ENCODE results near the gene SCGN.

The SCGN gene

GRCh38 chr6:25613415-25613814 lies 38.6 kb upstream of the SCGN start:
- Histone ChIP-seq H3K9me3 (ENCODE audit: control insufficient read depth, insufficient read depth, low read depth, low read length) (no peaks in the 10 kb centered on the region), H3K36me3 (ENCODE audit: control insufficient read depth in 2 of 2, insufficient read depth in 1 of 2, low read length in 2 of 2) (peaks cover 0 to 4% of the 10 kb centered on the region in 2 experiments; a peak in 1 of 3 replicates), H3K27ac (ENCODE audit: extremely low read depth, low read depth, low read length) (no peak overlapping the region), H3K4me3 (ENCODE audit: low read depth, low read length) (no peak overlapping the region), H3K4me1 (ENCODE audit: control insufficient read depth, insufficient read depth, low read length) (no peaks in the 10 kb centered on the region)
- no peak for TF ChIP-seq ZNF274 (IDR thresholded peaks at IDR 0.05; ENCODE audit: low read length)
- TF ChIP-seq ZNF274 (tag by site-specific recombination; IDR thresholded peaks at IDR 0.05; ENCODE audit: borderline replicate concordance): no peak
- no peak for TF ChIP-seq ZIC2 (tag by site-specific recombination; IDR thresholded peaks at IDR 0.05)
- TF ChIP-seq ZNF184 (tag by site-specific recombination; IDR thresholded peaks at IDR 0.05): no peak
- TF ChIP-seq, protein P1, sequence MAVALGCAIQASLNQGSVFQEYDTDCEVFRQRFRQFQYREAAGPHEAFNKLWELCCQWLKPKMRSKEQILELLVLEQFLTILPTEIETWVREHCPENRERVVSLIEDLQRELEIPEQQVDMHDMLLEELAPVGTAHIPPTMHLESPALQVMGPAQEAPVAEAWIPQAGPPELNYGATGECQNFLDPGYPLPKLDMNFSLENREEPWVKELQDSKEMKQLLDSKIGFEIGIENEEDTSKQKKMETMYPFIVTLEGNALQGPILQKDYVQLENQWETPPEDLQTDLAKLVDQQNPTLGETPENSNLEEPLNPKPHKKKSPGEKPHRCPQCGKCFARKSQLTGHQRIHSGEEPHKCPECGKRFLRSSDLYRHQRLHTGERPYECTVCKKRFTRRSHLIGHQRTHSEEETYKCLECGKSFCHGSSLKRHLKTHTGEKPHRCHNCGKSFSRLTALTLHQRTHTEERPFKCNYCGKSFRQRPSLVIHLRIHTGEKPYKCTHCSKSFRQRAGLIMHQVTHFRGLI (tag by site-specific recombination; IDR thresholded peaks at IDR 0.05): no peak
- no peak for TF ChIP-seq ZNF596 (tag by site-specific recombination; IDR thresholded peaks at IDR 0.05)
- no peak for TF ChIP-seq KLF7 (tag by site-specific recombination; IDR thresholded peaks at IDR 0.05; ENCODE audit: borderline replicate concordance)
- no peak for TF ChIP-seq ZBTB17 (tag by site-specific recombination; IDR thresholded peaks at IDR 0.05)
- TF ChIP-seq KLF16 (tag by site-specific recombination; IDR thresholded peaks at IDR 0.05): no peak
- TF ChIP-seq ZNF157 (tag by site-specific recombination; IDR thresholded peaks at IDR 0.05): no peak
- TF ChIP-seq, protein P2, sequence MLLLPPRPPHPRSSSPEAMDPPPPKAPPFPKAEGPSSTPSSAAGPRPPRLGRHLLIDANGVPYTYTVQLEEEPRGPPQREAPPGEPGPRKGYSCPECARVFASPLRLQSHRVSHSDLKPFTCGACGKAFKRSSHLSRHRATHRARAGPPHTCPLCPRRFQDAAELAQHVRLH (tag by site-specific recombination; IDR thresholded peaks at IDR 0.05): no peak
- TF ChIP-seq ZNF664 (tag by site-specific recombination; IDR thresholded peaks at IDR 0.05): no peak
- no peak for TF ChIP-seq ZFP41 (tag by site-specific recombination; IDR thresholded peaks at IDR 0.05; ENCODE audit: borderline replicate concordance)
- no peak for TF ChIP-seq ZNF404 (tag by site-specific recombination; IDR thresholded peaks at IDR 0.05)
- POLR2A ChIA-PET: no interaction called here
- CTCF ChIA-PET: interaction anchor here (1.4 to 1.7 kb wide), 2 partner anchors 10 to 11 kb away, joined by 5 to 6 read pairs; no protein-coding TSS in a partner anchor

- peaks cover 0 to 4% of the 10 kb centered on the region in 2 experiments; a peak in 1 of 3 replicates for H3K36me3 ChIP-seq (ENCODE audit: control insufficient read depth in 2 of 2, insufficient read depth in 1 of 2, low read length in 2 of 2)
- no peaks in the 10 kb centered on the region for H3K4me1 ChIP-seq (ENCODE audit: control insufficient read depth, insufficient read depth, low read length)
- no peak overlapping the region for H3K4me3 ChIP-seq (ENCODE audit: low read depth, low read length)
- ChIA-PET CTCF (interaction anchor here (1.3 to 1.4 kb wide), 2 partner anchors 10 to 12 kb away, joined by 5 read pairs; no protein-coding TSS in a partner anchor), POLR2A (no interaction called here)
- H3K9me3 ChIP-seq (ENCODE audit: control insufficient read depth, insufficient read depth, low read depth, low read length): no peaks in the 10 kb centered on the region
- no peak for TF ChIP-seq ZSCAN30 (tag by site-specific recombination; IDR thresholded peaks at IDR 0.05)
- no peak for TF ChIP-seq ZNF248 (tag by site-specific recombination; IDR thresholded peaks at IDR 0.05)
- no peak for TF ChIP-seq ZNF202 (tag by site-specific recombination; IDR thresholded peaks at IDR 0.05; ENCODE audit: borderline replicate concordance)
- no peak for TF ChIP-seq ZNF302 (tag by site-specific recombination; IDR thresholded peaks at IDR 0.05; ENCODE audit: low read depth)
- no peak overlapping the region for H3K27ac ChIP-seq (ENCODE audit: extremely low read depth, low read depth, low read length)
Observed at GRCh38 chr6:25614052-25614451, 38.0 kb upstream of the SCGN start.

DNA sequence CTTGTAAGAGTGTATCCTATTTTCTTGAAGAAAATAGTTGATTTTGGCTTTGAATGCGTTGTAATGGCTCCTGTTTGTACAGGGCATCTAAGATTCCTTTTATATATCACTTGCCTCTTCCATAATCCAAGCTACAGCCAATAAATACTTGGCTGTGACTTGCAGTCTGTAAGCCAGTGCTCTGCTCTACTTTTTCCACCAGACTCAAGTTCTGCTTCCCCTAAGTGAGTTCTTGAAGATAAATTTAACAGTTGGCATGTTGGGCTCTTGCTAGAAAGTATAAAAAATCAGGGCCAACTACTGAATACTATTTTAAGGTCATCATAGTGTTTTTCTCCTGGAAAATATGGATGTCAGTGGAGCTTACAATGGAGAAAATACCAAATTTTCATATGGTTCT lies 36.5 kb upstream of the SCGN start:
- H3K4me3 ChIP-seq (ENCODE audit: low read depth, low read length): no peak overlapping the region
- TF ChIP-seq ZNF292 (tag by site-specific recombination; IDR thresholded peaks at IDR 0.05; ENCODE audit: borderline replicate concordance, low read depth) (no peak), BCL11A (tag by site-specific recombination; IDR thresholded peaks at IDR 0.05; ENCODE audit: low read depth) (no peak), WT1 (tag by site-specific recombination; IDR thresholded peaks at IDR 0.05) (no peak), ZNF596 (tag by site-specific recombination; IDR thresholded peaks at IDR 0.05) (no peak), ZSCAN23 (tag by site-specific recombination; IDR thresholded peaks at IDR 0.05) (no peak), ZIC2 (tag by site-specific recombination; IDR thresholded peaks at IDR 0.05) (no peak), ZNF138 (tag by site-specific recombination; IDR thresholded peaks at IDR 0.05; ENCODE audit: borderline replicate concordance) (no peak), BCL6B (tag by site-specific recombination; IDR thresholded peaks at IDR 0.05) (no peak)
- TF ChIP-seq, protein P3, sequence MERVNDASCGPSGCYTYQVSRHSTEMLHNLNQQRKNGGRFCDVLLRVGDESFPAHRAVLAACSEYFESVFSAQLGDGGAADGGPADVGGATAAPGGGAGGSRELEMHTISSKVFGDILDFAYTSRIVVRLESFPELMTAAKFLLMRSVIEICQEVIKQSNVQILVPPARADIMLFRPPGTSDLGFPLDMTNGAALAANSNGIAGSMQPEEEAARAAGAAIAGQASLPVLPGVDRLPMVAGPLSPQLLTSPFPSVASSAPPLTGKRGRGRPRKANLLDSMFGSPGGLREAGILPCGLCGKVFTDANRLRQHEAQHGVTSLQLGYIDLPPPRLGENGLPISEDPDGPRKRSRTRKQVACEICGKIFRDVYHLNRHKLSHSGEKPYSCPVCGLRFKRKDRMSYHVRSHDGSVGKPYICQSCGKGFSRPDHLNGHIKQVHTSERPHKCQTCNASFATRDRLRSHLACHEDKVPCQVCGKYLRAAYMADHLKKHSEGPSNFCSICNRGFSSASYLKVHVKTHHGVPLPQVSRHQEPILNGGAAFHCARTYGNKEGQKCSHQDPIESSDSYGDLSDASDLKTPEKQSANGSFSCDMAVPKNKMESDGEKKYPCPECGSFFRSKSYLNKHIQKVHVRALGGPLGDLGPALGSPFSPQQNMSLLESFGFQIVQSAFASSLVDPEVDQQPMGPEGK (tag by site-specific recombination; IDR thresholded peaks at IDR 0.05): no peak
- TF ChIP-seq, protein P4, sequence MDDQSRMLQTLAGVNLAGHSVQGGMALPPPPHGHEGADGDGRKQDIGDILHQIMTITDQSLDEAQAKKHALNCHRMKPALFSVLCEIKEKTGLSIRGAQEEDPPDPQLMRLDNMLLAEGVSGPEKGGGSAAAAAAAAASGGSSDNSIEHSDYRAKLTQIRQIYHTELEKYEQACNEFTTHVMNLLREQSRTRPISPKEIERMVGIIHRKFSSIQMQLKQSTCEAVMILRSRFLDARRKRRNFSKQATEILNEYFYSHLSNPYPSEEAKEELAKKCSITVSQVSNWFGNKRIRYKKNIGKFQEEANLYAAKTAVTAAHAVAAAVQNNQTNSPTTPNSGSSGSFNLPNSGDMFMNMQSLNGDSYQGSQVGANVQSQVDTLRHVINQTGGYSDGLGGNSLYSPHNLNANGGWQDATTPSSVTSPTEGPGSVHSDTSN (CRISPR knock-in tag; IDR thresholded peaks at IDR 0.05): no peak
- CTCF ChIA-PET: interaction anchor here (0.6 to 1.3 kb wide), 4 partner anchors 9 to 1185 kb away, joined by 3 to 5 read pairs (median 4); no protein-coding TSS in a partner anchor
- peaks cover 0 to 2% of the 10 kb centered on the region in 2 experiments; a peak in 1 of 3 replicates for H3K36me3 ChIP-seq (ENCODE audit: control insufficient read depth in 2 of 2, insufficient read depth in 1 of 2, low read length in 2 of 2)
- POLR2A ChIA-PET: no interaction called here
- H3K9me3 ChIP-seq (ENCODE audit: control insufficient read depth, insufficient read depth, low read depth, low read length): no peaks in the 10 kb centered on the region
- no peak overlapping the region for H3K27ac ChIP-seq (ENCODE audit: extremely low read depth, low read depth, low read length)
- H3K4me1 ChIP-seq (ENCODE audit: control insufficient read depth, insufficient read depth, low read length): no peaks in the 10 kb centered on the region
